Measurements from ENCODE around the gene RFX1. TPM values are rescaled to one million over a fixed set of nuclear protein-coding genes. Genes with fewer than 3 reads are reported as not detected.
A peak's percentile ranks its signal among the peaks of the same experiment; 100 is the strongest.

The RFX1 gene
- total RNA-seq, 1 experiment from 2014 or later, result 25.5 TPM

DNA sequence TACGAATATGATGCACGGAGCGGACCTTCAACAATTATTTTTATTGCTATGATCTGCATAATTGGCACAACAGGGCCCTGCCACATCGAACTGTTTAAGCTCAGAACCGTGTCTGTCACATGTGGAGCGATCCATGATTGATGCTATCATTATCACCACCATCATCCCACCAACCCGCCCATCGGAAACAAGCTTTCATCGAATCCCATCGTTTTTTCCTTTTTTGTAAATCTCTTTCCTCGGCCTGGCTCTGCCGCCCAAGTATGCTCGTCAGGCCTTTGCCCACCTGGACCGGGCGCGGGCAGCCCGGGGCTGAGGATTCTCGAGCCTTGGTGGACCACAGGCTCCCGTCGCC is 54.3 kb downstream of the RFX1 start:
- Histone ChIP-seq H3K4me1 (replicated peaks; ENCODE audit: insufficient read depth) (peaks cover 6% of the 10 kb centered on the region), H3K9me3 (ENCODE audit: insufficient read depth, low read depth) (no peaks in the 10 kb centered on the region), H3K4me2 (peak overlapping the region; percentile 37), H4K20me1 (ENCODE audit: insufficient read depth) (peaks cover 8% of the 10 kb centered on the region), H3K27me3 (ENCODE audit: insufficient read depth, low read depth) (no peaks in the 10 kb centered on the region), H2AFZ (no peak overlapping the region), H3K9me2 (ENCODE audit: insufficient read depth) (no peaks in the 10 kb centered on the region), H3K4me3 (0 out of 2 replicates have a peak overlapping the region, but pooled peaks have one; percentile 5), H3K27ac (no peak overlapping the region), H3F3A (ENCODE audit: insufficient read depth, low read depth) (no peaks in the 10 kb centered on the region), H3K36me3 (ENCODE audit: low read depth) (no peaks in the 10 kb centered on the region), H3K79me2 (ENCODE audit: low read depth) (peaks cover 18% of the 10 kb centered on the region)
- POLR2A ChIA-PET (ENCODE audit: unreplicated experiment), result interaction anchor here (0.7 kb wide), 1 partner anchor 659 kb away, joined by 8 read pairs; no protein-coding TSS in a partner anchor
- intact Hi-C loops (cut with micrococcal nuclease; ENCODE audit: unreplicated experiment), result loop anchor here (2.0 kb wide), 2 partner anchors 59 to 71 kb away; no protein-coding TSS in a partner anchor
- no peak for TF ChIP-seq EZH2 (IDR thresholded peaks at IDR 0.05; ENCODE audit: low read depth)
- TF ChIP-seq, protein P1, sequence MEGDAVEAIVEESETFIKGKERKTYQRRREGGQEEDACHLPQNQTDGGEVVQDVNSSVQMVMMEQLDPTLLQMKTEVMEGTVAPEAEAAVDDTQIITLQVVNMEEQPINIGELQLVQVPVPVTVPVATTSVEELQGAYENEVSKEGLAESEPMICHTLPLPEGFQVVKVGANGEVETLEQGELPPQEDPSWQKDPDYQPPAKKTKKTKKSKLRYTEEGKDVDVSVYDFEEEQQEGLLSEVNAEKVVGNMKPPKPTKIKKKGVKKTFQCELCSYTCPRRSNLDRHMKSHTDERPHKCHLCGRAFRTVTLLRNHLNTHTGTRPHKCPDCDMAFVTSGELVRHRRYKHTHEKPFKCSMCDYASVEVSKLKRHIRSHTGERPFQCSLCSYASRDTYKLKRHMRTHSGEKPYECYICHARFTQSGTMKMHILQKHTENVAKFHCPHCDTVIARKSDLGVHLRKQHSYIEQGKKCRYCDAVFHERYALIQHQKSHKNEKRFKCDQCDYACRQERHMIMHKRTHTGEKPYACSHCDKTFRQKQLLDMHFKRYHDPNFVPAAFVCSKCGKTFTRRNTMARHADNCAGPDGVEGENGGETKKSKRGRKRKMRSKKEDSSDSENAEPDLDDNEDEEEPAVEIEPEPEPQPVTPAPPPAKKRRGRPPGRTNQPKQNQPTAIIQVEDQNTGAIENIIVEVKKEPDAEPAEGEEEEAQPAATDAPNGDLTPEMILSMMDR (conservative IDR thresholded peaks at IDR 0.05), result no peak
- no TSS peak for BruUV-seq (replicated peaks)
- CTCF ChIA-PET, result no interaction called here
- DNase-seq, result no peak

DNA sequence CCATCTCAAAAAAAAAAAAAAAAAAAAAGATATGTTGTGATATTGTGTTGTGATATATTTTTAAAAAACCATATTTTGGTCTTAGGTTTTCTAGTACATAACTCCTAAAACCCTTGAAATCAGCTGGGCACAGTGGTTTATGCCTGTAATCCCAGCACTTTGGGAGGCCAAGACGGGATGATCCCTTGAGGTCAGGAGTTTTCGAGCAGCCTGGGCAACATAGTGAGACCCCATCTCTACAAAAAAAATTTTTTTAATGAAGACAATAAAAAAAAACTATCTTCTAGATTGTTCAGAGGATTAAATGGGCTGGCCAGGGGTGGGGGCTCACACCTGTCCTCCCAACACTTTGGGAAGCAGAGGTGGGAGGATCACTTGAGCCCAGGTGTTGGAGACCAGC is 55.1 kb downstream of the RFX1 start:
- Histone ChIP-seq H3K79me2 (ENCODE audit: low read depth) (peaks cover 18% of the 10 kb centered on the region), H3K27me3 (ENCODE audit: insufficient read depth, low read depth) (no peaks in the 10 kb centered on the region), H3K9me2 (ENCODE audit: insufficient read depth) (no peaks in the 10 kb centered on the region), H3K36me3 (ENCODE audit: low read depth) (no peaks in the 10 kb centered on the region), H3K4me1 (replicated peaks; ENCODE audit: insufficient read depth) (peaks cover 6% of the 10 kb centered on the region), H3K27ac (no peak overlapping the region), H3K4me3 (no peak overlapping the region), H4K20me1 (ENCODE audit: insufficient read depth) (peaks cover 8% of the 10 kb centered on the region), H3K9me3 (ENCODE audit: insufficient read depth, low read depth) (no peaks in the 10 kb centered on the region), H3F3A (ENCODE audit: insufficient read depth, low read depth) (no peaks in the 10 kb centered on the region), H3K4me2 (no peak overlapping the region), H2AFZ (no peak overlapping the region)
- BruUV-seq (replicated peaks), result no TSS peak
- ChIA-PET CTCF (no interaction called here), POLR2A (ENCODE audit: unreplicated experiment) (no interaction called here)
- no peak for DNase-seq
- TF ChIP-seq EZH2 (IDR thresholded peaks at IDR 0.05; ENCODE audit: low read depth), result no peak
- TF ChIP-seq, protein P1 (conservative IDR thresholded peaks at IDR 0.05), result no peak
- intact Hi-C loops (cut with micrococcal nuclease; ENCODE audit: unreplicated experiment), result no loop called here

DNA sequence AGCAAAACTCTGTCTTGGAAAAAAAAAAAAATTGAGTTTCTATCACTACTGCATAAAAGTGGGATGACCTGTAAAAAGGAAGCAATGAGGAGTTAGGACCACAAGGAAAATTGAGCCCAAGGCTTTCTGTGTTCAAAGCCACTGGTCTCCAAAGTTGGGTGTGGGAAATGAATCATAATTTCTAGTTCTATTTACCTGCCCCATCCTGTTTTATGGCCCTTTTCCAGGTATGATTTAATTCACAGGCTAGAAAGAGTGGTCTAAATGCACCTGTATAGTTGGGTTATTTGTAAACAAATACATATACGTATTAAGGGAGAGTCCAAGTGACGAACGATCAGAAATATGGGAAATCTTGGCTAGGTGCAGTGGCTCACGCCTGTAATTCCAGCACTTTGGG is 59.7 kb downstream of the RFX1 start:
- TF ChIP-seq, protein P1 (conservative IDR thresholded peaks at IDR 0.05), result no peak
- TF ChIP-seq EZH2 (IDR thresholded peaks at IDR 0.05; ENCODE audit: low read depth), result no peak
- Histone ChIP-seq H3K4me1 (replicated peaks; ENCODE audit: insufficient read depth) (no peaks in the 10 kb centered on the region), H3K9me2 (ENCODE audit: insufficient read depth) (no peaks in the 10 kb centered on the region), H3K4me3 (no peak overlapping the region), H3K4me2 (no peak overlapping the region), H2AFZ (no peak overlapping the region), H4K20me1 (ENCODE audit: insufficient read depth) (no peaks in the 10 kb centered on the region), H3K36me3 (ENCODE audit: low read depth) (no peaks in the 10 kb centered on the region), H3K27ac (no peak overlapping the region), H3K79me2 (ENCODE audit: low read depth) (no peaks in the 10 kb centered on the region), H3K27me3 (ENCODE audit: insufficient read depth, low read depth) (no peaks in the 10 kb centered on the region), H3K9me3 (ENCODE audit: insufficient read depth, low read depth) (no peaks in the 10 kb centered on the region), H3F3A (ENCODE audit: insufficient read depth, low read depth) (no peaks in the 10 kb centered on the region)
- DNase-seq, result no peak
- no TSS peak for BruUV-seq (replicated peaks)
- intact Hi-C loops (cut with micrococcal nuclease; ENCODE audit: unreplicated experiment), result no loop called here
- ChIA-PET POLR2A (ENCODE audit: unreplicated experiment) (no interaction called here), CTCF (no interaction called here)

Measured in PC-9 (cell line).